Progenitor cell of endocrine pancreas (in vitro differentiated cells): ENCODE data around the gene SLC17A7. TPM values are rescaled to one million over a fixed set of nuclear protein-coding genes. Genes with fewer than 3 reads are reported as not detected.
A peak's percentile ranks its signal among the peaks of the same experiment; 100 is the strongest.
"Not testable (repeated sequence)": the region's sequence is repeated elsewhere in the genome, so short reads cannot be mapped to it uniquely, and the experiment has no call there.

Source experiments
- DNase-seq: peaks from one replicate; pipeline ENCODE4 v3.0.0; 2021; ENCODE audit warnings: low spot score; ENCODE audit not compliant: unreplicated experiment
- H3K27ac Mint-ChIP-seq: 2 replicates; pipeline ENCODE4 v1.8.0; 2021; ENCODE audit warnings: mild to moderate bottlenecking, moderate library complexity, mixed read lengths
- H3K27me3 Mint-ChIP-seq: 2 replicates; pipeline ENCODE4 v1.8.0; 2021; ENCODE audit warnings: mixed read lengths
- H3K36me3 Mint-ChIP-seq: 2 replicates; pipeline ENCODE4 v1.8.0; 2022; ENCODE audit warnings: mixed read lengths; ENCODE audit not compliant: insufficient read depth
- H3K4me1 Mint-ChIP-seq: 2 replicates; pipeline ENCODE4 v1.8.0; 2021; ENCODE audit warnings: low read depth, mixed read lengths
- H3K4me3 Mint-ChIP-seq: 2 replicates; pipeline ENCODE4 v1.8.0; 2021; ENCODE audit warnings: low read depth, mild to moderate bottlenecking, moderate library complexity, mixed read lengths
- H3K9me3 Mint-ChIP-seq: 2 replicates; pipeline ENCODE4 v1.8.0; 2021; ENCODE audit warnings: low read depth, mixed read lengths
- CTCF ChIP-seq: fragments of 200-600 bp; sonication (generic); IDR thresholded peaks from one replicate; pipeline ENCODE4 v1.5.0; 2021; ENCODE audit warnings: antibody characterized with exemption, mild to moderate bottlenecking; ENCODE audit not compliant: unreplicated experiment
- total RNA-seq: library from RNA; stranded (reverse); gene quantifications from 2 replicates; pipeline ENCODE4 v1.2.1, GENCODE V29; 2021

The SLC17A7 gene
- total RNA-seq, 1 donor from 2014 or later, result 0.29 TPM

GRCh38 chr19:49473868-49474541 is 32.7 kb upstream of the SLC17A7 start, which contains the start of gene FLT3LG:
TSS of gene FLT3LG (plus strand) at chr19:49474215. CDS start at chr19:49474640, 425 bp downstream.
- no peak within 1 kb of the TSS for H3K27ac Mint-ChIP-seq
- H3K9me3 Mint-ChIP-seq, result no peaks in the 10 kb centered on the region
- peaks cover 4% of the 10 kb centered on the region for H3K4me1 Mint-ChIP-seq
- H3K36me3 Mint-ChIP-seq, result peaks cover 1% of the 10 kb centered on the region
- H3K4me3 Mint-ChIP-seq, result no peak within 1 kb of the TSS
- peak; percentile 55 for DNase-seq
- H3K27me3 Mint-ChIP-seq, result peaks cover 18% of the 10 kb centered on the region
- TF ChIP-seq CTCF, result peak; percentile 98

GRCh38 chr19:49473501-49473867 is 32.2 kb upstream of the SLC17A7 start:
- not testable (repeated sequence) for DNase-seq, H3K4me3 Mint-ChIP-seq, H3K9me3 Mint-ChIP-seq, H3K4me1 Mint-ChIP-seq, H3K36me3 Mint-ChIP-seq, H3K27ac Mint-ChIP-seq
- peaks cover 18% of the 10 kb centered on the region for H3K27me3 Mint-ChIP-seq

GRCh38 chr19:49472936-49473335 is 31.6 kb upstream of the SLC17A7 start:
- Mint-ChIP-seq H3K9me3 (no peaks in the 10 kb centered on the region), H3K27me3 (peaks cover 18% of the 10 kb centered on the region), H3K27ac (no peak overlapping the region), H3K4me3 (no peak overlapping the region), H3K4me1 (peaks cover 2% of the 10 kb centered on the region), H3K36me3 (peaks cover 4% of the 10 kb centered on the region)
- DNase-seq, result no peak
- TF ChIP-seq CTCF, result no peak

- H3K9me3 Mint-ChIP-seq, result no peaks in the 10 kb centered on the region
- no peak overlapping the region for H3K27ac Mint-ChIP-seq
- no peak for DNase-seq
- H3K27me3 Mint-ChIP-seq, result peaks cover 10% of the 10 kb centered on the region
- TF ChIP-seq CTCF, result no peak
- H3K4me1 Mint-ChIP-seq, result no peaks in the 10 kb centered on the region
- peaks cover 4% of the 10 kb centered on the region for H3K36me3 Mint-ChIP-seq
- no peak overlapping the region for H3K4me3 Mint-ChIP-seq
Observed at GRCh38 chr19:49470615-49470978, 29.3 kb upstream of the SLC17A7 start.

- Mint-ChIP-seq H3K27me3 (peaks cover 5% of the 10 kb centered on the region), H3K4me3 (no peak overlapping the region), H3K27ac (no peak overlapping the region), H3K9me3 (no peaks in the 10 kb centered on the region), H3K36me3 (peaks cover 4% of the 10 kb centered on the region), H3K4me1 (no peaks in the 10 kb centered on the region)
- DNase-seq, result no peak
- TF ChIP-seq CTCF, result no peak
Observed at GRCh38 chr19:49469828-49470614, 28.7 kb upstream of the SLC17A7 start.
